GM18873 (cell line): ENCODE measurements around the gene CACNA2D2.

Experiments used
- ATAC-seq: cut with Tn5 transposase; IDR thresholded peaks from one replicate; pipeline ENCODE4 v1.9.1; 2021; ENCODE audit warnings: mild to moderate bottlenecking, moderate library complexity, moderate number of reproducible peaks; ENCODE audit not compliant: unreplicated experiment, low FRiP score

CACNA2D2 gene

GRCh38 chr3:50375258-50375931 lies 128.0 kb downstream of the CACNA2D2 start:
- no peak for ATAC-seq

- ATAC-seq: no peak
These were observed 128.8 kb downstream of the CACNA2D2 start for GRCh38 chr3:50374363-50375257.

- no peak for ATAC-seq
These were observed 130.0 kb downstream of the CACNA2D2 start for GRCh38 chr3:50373146-50374051.

GRCh38 chr3:50372349-50372748 lies 131.1 kb downstream of the CACNA2D2 start:
- no peak for ATAC-seq

GRCh38 chr3:50371133-50371685 lies 132.2 kb downstream of the CACNA2D2 start:
- ATAC-seq: no peak

- no peak for ATAC-seq
These were observed 132.8 kb downstream of the CACNA2D2 start for GRCh38 chr3:50370594-50370993.

- no peak for ATAC-seq
These were observed 134.3 kb downstream of the CACNA2D2 start for GRCh38 chr3:50369012-50369670.

GRCh38 chr3:50365842-50366220 lies 137.6 kb downstream of the CACNA2D2 start:
- ATAC-seq: no peak

- ATAC-seq: peak; percentile 69
These were observed 138.2 kb downstream of the CACNA2D2 start for GRCh38 chr3:50365080-50365841.

- no peak for ATAC-seq
These were observed 138.8 kb downstream of the CACNA2D2 start for GRCh38 chr3:50364573-50365079.

- no peak for ATAC-seq
These were observed 143.7 kb downstream of the CACNA2D2 start for GRCh38 chr3:50359760-50360110.

- ATAC-seq: peak; percentile 97
These were observed 144.3 kb downstream of the CACNA2D2 start, which contains the start of gene TMEM115 for GRCh38 chr3:50358911-50359759. Gene TMEM115 (minus strand): TSS chr3:50359521. CDS start chr3:50359063, 458 bp downstream.

GRCh38 chr3:50358355-50358910 lies 145.0 kb downstream of the CACNA2D2 start:
- ATAC-seq: no peak

GRCh38 chr3:50357481-50357880 lies 146.0 kb downstream of the CACNA2D2 start:
- ATAC-seq: no peak

GRCh38 chr3:50356553-50356952 lies 146.9 kb downstream of the CACNA2D2 start:
- no peak for ATAC-seq

- no peak for ATAC-seq
These were observed 147.4 kb downstream of the CACNA2D2 start for GRCh38 chr3:50355829-50356552.

GRCh38 chr3:50354850-50355249 lies 148.6 kb downstream of the CACNA2D2 start:
- no peak for ATAC-seq
